Measurements from ENCODE around the gene MYO5C.
"Not testable (repeated sequence)": the region's sequence is repeated elsewhere in the genome, so short reads cannot be mapped to it uniquely, and the experiment has no call there.

The MYO5C gene

DNA sequence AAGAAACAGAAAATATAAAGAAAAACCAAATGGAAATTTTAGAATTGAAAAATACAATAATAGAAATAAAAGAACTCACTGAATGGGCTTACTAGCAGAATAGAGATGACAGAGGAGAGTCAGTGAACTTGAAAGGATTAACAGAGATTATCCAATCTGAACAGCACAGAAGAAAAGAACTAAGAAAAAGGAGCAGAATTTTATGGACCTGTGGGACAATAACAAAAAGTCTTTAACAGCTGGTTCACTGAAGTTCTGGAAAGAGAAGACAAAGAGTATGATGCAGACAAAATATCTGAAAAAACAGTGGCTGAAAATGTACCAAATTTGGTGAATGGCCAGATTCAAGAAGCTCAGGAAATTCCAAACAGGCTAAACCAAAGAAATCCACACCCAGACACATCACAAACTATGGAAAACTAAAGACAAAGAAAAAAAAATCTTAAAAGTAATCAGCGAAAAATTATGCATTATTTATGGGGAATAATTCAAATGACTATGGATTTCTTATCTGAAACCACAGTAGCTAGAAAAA is 94.7 kb downstream of the MYO5C start:
- DNase-seq: no peak

DNA sequence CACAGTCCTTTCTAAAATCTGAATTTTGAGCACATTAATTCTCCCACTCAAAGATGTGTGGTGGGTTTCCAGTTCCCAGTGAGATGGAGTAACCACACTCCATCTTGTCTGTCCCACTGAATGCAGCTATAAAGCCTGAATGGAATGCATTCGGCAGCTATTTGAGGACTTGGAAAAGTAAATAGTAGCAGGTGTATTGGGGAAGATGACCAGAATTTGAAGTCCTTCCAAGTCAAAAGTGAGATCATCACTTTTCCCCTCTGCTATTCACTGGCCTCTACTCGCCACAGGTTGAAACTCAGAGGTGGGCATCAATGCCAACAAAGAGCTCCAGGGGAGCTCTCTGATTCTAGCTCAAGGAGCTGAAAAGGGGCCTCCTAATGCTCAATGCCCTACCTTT is 96.3 kb downstream of the MYO5C start:
- no peak for DNase-seq

DNA sequence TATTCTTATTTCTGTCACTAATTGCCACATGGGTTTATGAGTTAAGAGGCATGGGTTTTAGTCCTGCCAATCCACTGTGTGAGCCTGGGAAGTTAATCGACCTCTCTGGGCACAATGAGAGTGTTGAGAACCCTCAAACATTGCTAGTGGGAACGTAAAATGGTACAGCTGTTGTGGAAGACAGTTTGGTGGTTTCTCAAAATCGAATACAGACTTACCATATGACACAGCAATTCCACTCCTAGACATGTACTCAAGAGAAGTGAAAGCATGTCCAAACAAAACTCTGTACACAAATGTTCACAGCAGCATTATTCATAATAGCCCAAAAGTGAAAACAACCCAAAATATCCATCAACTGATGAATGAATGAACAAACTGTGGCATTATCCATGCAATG is 98.7 kb downstream of the MYO5C start:
- no peak for DNase-seq

DNA sequence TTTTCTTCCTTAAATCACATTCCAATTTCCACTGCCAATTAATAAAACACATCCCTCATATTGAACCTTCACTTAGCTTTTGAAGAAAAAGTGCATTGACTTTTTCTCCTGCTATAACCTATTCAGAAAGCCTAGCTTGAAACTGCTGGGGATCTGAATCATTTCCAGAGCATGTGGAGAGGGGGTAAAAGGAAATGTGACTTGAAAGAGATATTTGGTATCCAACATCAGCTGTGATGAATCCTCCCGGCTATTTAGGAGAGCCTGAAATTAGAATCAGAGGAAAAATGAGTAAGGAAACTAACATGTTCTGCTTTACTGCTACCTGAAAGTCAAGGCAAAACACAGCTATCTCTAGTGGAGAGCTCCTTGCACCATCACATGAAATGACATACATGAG is 101.8 kb downstream of the MYO5C start:
- DNase-seq: no peak

DNA sequence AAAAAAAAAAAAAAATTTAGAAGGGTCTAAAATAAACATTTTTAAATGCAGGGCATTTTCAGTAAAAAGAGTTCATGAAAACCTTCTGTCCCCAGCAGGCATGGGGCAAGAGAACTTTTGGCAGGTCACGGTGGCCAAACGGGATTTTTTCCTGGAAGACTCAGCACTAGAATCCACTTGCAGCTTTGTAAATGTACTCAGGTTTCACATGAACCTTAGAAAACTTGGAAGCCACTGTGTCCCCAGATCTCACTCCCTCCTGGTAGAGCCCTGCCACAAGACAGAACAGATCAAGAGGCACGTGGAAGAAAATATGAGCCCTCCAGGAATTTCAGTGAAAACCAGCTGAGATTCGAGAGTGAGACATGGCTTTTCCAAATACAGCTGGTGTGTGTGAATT is 102.3 kb downstream of the MYO5C start:
- DNase-seq: no peak

DNA sequence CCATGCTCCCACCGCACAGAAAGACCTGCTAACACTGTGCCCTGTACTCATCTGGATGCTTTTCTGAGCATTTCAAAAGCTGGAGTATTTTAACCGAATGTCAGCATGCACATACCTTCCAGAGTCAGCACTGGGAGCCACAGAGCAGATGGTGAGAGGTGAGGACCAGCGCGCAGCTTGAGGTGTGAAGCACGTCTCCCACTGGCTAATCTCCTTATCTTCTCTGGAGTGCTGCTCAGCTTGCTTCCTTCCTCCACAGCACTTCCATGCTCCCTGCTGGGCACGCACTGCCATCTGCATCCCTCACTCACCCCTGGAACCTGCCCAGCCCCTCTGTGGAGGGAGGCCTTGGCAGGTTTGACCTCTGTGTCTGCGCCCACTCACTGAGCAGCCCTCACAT is 104.4 kb downstream of the MYO5C start, which contains the start of gene GNB5:
TSS of gene GNB5 (minus strand) at position 186 of the 400 bp plus-strand sequence. CDS start 6,716 bp downstream, outside the sequence.
- DNase-seq: no peak

DNA sequence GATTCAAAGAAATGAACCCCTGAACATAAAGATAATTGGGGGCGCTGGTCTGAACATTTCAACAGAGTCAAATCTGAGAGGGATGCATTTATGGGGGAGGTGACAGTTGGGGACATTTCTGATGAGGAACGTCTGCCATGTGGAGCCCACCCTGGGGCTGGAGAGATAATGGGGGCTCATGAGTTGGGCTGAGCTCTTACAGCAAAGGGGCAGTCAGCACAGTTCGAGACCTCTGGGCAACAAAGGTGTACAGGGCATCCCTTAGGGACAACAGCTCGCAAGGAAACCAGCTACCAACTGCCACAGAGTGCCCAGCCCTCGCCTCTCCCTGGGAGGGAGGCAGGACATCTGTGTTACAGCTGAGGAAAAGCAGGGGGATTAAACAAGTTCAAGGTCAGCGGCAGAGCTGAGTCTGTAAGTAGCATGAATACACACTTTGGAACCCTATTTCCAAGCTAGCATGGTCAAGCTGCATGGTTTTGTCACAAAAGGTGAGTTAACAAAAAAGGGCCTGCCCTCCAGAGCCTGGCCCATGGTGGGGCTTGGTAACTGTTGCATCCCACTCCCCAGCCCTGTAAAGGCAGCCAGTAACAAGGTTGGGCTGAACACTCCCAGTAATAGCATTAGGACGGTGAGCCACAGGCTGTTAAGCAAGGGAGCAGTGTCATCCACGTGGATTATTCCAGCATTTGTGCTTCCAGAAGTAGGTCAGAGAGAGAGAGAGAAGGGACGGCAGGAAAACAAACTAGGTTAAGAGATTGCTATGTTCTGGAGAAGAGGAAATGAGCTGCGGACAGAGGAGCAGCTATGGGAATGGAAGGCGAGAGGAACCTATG is 108.7 kb downstream of the MYO5C start:
- no peak for DNase-seq

DNA sequence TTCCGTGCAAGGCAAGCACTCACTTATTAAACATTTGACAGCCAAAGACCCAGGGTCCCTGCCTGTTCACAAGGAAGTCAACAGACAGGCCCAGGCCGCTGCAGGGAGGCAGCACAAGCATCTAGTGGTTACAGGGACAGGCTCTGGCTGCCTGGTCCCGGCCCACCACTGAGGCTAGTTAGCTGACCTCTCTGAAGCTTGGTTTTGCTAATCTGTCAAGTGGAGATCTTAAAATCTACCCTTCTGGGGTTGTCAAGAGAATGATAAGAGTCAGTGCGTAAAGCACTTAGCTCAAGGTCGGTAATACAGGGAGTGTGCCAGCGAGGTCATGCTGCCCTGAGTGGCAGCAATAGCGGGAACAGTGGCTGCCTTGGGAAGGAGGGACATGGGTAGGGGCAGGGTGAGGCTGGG is 110.4 kb downstream of the MYO5C start:
- DNase-seq: no peak

DNA sequence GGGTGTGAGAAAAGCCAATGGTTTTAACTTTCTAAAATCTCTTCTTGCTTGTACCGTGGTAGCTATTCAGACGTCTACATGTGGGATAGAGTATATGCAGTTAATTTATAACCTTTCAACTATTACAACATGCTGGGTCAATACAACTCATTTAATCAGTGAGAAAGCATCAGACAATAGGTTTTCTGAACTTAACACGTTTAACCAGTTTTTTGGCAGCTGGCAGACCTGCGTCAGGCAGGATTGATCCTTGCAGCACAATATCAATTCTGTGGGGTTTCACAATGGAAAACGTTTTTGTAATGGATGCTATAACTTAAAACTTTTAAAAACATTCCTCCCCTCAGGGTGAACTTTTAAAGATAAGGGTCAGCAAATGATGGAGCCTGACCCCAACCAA is 110.9 kb downstream of the MYO5C start:
- no peak for DNase-seq

DNA sequence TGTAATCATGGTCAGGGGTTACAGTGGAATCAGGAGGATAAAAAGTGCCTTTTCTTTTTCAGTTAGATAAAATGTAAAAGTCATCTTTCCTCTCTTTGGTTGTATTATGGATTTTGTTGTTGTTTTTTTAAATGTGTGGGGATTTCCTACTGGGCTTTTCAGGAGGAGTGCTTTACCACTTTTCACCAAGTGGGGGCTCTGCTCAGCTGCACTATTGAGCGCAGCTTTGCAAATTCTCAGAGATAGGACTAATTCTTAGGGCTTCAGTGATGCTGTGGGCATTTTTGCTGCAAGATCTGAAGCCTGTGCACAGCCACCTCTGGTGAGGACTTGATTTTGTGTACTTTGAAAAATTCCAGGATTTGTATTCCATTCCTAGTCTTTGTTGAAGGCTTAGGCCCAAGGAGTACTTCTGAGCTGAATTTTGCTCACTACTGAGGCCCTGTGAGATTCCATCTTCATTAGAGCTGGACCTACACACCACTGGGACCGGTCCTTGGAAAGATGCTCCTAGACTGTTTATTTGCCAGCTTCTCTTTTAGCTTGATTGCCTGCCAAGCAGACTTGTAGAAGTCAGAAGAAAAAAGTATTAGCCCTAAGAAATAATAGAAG is 111.9 kb downstream of the MYO5C start:
- DNase-seq: peak; percentile 34

DNA sequence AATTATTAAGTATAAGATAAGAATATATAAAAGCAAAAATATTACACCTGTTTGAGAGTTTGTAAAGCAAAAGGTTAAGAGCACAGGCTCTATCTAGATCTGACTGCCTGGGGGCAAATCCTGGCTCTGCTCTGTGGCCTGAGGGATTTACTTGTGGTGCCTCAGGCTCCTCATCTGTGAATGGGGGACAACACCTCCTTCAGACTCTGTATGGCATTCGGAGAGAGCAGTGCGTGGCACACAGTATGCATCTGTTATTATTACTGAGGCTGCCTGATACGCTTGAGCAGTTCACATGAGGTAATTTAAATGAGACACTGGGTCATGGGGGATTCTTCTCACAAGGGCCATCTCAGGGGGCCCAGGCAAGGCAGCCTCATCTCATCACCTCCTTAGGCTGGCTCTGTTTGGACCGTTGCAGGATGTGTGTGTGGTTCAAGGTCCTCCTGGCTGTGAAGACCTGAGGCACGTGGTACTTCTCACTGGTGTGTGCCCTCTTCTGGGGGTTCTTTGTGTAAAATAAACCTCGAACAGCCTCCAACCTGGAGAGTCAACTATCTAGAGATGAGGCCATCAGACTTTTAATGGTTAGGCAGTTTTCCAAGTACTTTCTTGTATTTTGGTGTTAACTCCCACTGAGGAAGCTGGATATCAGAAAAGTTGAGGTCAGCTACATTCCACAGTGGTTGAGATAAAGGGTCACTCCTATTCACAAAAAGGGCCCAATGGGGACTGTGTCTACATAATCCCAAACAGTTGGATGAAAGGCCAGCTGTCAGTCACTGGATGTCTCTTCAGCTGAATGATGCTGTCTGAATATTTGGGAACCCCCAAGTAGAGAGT is 113.4 kb downstream of the MYO5C start:
- DNase-seq: no peak

DNA sequence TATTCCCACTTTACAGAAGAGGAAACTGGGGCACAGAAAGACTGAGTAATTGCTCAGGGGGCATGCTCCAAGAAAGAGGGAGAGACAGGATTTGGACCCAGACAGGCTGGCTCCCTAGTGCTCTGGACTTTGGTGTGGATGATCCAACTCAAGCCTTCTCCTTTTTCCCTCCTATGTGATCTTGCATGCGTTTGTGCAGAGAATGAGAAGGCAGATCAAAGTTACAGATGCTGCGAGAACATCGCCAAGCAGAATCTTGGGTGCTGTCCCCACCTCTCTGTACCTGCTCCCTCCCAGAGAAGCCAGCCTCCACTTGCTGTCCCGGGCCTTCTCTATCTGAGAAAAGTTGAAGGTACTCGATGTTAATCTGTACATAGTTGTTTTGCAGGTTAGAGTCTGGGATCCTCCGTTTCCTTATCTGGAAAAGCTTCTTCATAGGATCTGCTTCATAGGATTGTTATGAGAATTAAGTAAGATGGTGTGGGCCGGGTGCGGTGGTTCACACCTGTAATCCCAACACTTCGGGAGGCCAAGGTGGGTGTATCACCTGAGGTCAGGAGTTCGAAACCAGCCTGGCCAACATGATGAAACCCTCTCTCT is 114.7 kb downstream of the MYO5C start:
- no peak for DNase-seq

DNA sequence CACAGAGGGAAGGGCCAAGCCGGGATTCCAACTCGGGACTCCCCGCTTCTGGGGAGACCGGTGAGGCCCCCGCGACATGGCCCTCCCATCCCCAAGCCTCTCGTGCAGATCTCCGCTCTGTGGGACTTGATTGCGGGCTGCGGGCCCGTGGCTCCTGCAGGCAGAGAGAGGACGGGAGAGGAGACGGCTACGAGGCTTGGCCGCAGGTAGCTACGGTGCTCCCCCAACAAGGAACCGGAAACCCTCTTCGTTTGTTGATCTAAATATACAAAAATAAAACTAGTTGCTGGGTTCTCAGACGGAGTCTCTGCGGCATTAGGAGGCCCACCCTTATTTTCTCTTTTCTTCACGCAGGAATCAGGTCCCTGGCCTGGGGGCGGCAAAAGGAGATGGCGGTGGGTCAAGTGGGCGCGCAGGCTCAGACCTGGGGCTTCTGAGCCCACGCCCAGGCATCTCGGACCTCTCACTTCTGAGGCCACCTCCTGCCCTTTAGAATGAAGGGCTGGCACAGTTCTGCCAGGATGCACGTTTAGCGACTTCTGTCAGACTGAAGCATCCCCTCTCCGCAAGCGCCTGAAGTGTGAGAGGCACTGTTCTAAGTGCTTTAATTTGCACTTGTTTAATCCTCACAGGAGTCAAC is 115.3 kb downstream of the MYO5C start:
- peak; percentile 29 for DNase-seq

DNA sequence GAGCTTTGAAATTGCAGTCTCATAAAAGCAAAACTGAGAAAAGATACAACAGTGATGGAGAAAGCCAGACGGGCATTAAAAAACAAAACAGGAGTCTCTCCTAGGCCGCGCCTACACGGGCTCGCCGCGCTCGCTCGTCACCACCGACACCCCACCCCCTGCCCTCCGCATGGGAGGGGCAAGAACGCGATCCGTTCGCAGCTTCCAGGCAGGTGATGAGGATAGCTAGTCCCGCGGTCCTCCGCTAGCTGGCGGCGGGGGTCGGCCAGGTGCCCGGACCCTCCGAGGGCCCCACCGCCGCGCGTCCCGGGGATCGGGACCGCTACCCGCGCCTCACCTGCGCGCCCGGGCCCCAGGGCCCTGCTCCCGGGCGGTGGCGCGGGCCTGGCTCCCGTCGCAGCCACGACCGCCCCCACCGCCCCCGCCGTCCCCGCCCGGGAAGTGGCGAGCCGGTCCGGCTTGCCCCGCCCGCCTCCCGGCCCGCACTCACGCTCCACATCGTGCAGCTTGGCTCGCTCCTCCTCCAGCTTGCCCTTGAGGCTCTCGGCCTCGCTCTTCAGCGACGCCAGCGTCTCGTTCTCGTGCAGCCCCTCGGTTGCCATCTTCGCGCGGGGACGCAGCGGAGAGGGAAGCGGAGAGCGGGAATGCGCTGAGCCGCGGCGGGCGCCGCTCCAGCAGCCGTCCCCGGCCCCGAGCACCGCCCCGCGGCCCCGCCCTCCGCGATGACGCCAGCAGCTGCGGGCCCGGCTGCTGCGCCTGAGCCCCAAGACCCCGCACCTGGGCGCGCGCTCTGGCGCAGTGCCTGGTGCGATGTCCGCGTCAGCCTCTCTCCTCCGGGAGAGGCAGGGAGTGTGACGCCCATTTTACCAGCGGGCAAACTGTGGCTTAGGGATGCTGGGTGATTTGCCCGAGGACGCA is 116.1 kb downstream of the MYO5C start:
- DNase-seq: peak; percentile 91

DNA sequence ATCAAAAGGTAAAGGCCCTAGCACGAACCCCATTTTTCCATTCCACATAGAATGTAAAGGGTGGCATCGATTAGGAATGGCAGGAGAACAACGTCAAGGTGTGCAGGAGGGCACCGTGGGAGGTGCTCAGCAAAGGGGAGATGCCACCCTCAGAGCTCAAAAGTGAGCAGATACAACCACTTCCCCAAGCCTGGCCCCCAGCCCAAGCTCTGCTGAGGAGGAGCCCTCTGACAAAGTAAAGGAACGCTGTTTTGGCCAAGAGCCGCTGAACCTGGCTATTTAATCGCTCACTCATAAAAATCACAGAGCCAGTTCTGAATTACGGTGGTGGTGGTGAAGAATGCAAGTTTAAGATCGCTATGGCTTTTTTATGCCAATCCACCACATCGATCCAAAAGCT is 116.8 kb downstream of the MYO5C start:
- DNase-seq: no peak

DNA sequence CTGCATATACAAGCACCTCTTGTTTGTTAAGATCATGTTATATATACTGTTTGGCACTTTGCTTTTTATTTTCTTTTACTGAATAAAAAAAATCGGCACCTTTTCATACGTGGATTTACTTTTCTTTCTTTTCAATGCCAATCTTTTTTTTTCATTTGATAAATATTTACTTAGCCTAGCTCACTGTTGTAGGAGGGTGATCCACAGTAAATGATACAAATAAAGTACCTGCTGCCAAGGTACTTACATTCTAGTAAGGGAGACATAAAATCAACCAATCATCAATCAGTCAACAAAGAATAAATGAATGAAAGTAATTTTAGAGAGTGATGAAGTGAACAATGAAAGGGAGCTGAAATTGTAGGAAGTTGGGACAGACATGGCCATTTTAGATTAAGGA is 122.7 kb downstream of the MYO5C start:
- no peak for DNase-seq

DNA sequence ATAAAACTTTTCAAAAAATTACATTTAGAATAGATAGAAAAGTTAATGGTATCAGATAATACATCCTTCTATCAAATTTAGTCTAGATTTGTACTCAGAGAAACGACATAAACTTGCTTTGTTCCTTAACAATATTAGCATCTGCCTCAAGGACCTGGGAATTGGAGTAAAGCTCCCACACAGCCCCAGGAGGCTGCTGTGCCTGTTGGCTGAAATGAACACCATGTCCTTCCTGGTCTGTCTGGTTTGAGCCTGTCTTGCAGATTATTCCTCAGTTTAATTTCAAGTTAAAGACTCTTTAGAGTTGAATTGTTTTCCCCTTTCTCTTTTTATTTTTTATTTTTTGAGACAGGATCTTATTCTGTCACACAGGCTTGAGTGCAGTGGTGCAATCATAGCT is 123.8 kb downstream of the MYO5C start:
- DNase-seq: no peak

DNA sequence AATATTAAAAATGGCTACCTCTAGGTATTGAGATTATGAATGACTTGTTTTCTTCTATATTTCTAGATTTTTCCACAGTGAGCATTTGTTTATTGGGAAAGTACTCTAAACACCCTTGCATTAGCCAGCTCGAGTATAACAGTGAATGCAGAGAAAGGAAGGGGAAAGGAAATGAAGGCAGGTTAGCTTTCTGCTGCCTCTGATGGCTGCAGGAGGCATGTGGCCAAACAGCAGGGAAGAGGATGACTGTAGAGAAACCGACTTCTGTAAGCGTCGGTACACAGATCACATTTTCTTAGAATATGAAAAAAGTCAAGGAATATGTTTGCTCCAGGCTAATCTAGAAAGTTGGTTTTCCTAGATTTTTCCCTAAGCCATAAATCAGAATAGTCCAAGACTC is 124.2 kb downstream of the MYO5C start:
- peak; percentile 20 for DNase-seq

DNA sequence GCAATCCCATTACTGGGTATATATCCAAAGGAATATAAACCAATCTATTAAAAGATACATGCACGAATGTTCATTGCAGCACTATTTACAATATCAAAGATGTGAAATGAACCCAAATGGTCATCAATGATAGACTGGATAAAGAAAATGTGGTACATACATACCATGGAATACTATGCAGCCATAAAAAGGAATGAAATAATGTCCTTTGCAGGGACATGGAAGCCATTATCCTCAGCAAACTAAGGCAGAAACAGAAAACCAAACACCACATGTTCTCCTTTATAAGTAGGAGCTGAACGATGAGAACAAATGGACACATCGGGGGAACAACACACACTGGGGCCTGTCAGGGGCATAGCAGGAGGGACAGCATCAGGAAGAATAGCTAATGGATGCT is 125.4 kb downstream of the MYO5C start:
- not testable (repeated sequence) for DNase-seq

DNA sequence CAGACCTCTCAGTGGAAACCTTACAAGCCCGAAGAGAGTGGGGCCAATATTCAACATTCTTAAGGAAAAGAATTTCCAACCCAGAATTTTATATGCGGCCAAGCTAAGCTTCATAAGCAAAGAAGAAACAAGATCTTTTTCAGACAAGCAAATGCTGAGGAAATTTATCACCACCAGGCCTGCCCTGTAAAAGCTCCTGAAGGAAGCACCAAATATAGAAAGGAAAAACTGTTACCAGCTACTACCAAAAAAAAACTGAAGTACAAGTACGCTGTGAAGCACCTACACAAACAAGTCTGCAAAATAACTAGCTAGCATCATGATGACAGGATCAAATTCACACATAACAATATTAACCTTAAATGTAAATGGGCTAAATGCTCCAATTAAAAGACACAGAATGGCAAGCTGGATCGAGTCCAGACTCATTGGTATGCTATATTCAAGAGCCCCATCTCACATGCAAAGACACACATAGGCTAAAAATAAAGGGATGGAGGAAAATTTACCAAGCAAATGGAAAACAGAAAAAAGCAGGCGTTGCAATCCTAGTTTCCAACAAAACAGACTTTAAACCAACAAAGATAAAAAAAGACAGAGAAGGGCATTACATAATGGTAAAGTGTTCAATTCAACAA is 130.0 kb downstream of the MYO5C start:
- not testable (repeated sequence) for DNase-seq

Data from activated CD4-positive, alpha-beta T cell treated with anti-CD3 and anti-CD28 coated beads, Interleukin-2, Interleukin-6, amounts not matched to agents 100 ng/mL and 50 ng/mL, durations not matched to agents 16 hours and 8 hours (primary cell).